OCI-LY3 (cell line): Measurements from ENCODE around the gene AGBL1.
"Not testable (repeated sequence)": the region's sequence is repeated elsewhere in the genome, so short reads cannot be mapped to it uniquely, and the experiment has no call there.

ENCODE experiments used
- H2AFZ ChIP-seq: fragments of 200-600, 300-600 bp; shearing (Covaris generic); 2 replicates; pipeline ENCODE4 v1.6.0; 2014; ENCODE audit warnings: antibody characterized with exemption, low read depth, low read length
- H3K27ac ChIP-seq: fragments of 200-600, 300-600 bp; sonication (generic); 2 replicates; pipeline ENCODE4 v1.5.1; 2014; ENCODE audit warnings: mild to moderate bottlenecking, low read length, moderate library complexity, mixed read lengths
- H3K27me3 ChIP-seq: fragments of 200-600, 300-600 bp; sonication (generic); 2 replicates; pipeline ENCODE4 v1.6.1; 2014; ENCODE audit warnings: low read depth, low read length, mixed read lengths
- H3K36me3 ChIP-seq: fragments of 200-600, 300-600 bp; sonication (generic); replicated peaks from 2 replicates; pipeline ENCODE3; 2014; ENCODE audit warnings: low read depth, low read length, mixed read lengths
- H3K4me1 ChIP-seq: fragments of 300-600, 200-600 bp; sonication (generic); 2 replicates; pipeline ENCODE4 v1.6.1; 2014; ENCODE audit warnings: low read length, mixed read lengths
- H3K4me2 ChIP-seq: fragments of 200-600, 300-600 bp; sonication (generic); 2 replicates; pipeline ENCODE4 v1.6.1; 2014; ENCODE audit warnings: low read length, mixed read lengths
- H3K4me3 ChIP-seq: fragments of 300-600, 200-600 bp; sonication (generic); 2 replicates; pipeline ENCODE4 v1.5.1; 2014; ENCODE audit warnings: antibody characterized with exemption, mild to moderate bottlenecking, low read length, moderate library complexity
- H3K79me2 ChIP-seq: fragments of 300-600, 200-600 bp; shearing (Covaris generic); 2 replicates; pipeline ENCODE4 v1.6.1; 2014; ENCODE audit warnings: mild to moderate bottlenecking, low read length, mixed read lengths
- H3K9ac ChIP-seq: fragments of 300-600, 200-600 bp; shearing (Covaris generic); 2 replicates; pipeline ENCODE4 v1.6.0; 2014; ENCODE audit warnings: mild to moderate bottlenecking, low read length, moderate library complexity
- H3K9me3 ChIP-seq: fragments of 200-600, 300-600 bp; shearing (Covaris generic); 2 replicates; pipeline ENCODE4 v1.6.1; 2014; ENCODE audit warnings: low read length, mixed read lengths; ENCODE audit not compliant: insufficient read depth
- H4K20me1 ChIP-seq: fragments of 200-600, 300-600 bp; sonication (generic); 2 replicates; pipeline ENCODE4 v1.6.1; 2016; ENCODE audit warnings: low read length, mixed read lengths; ENCODE audit not compliant: insufficient read depth
- EZH2phosphoT487 ChIP-seq: fragments of 200-600 bp; shearing (Covaris generic); IDR thresholded peaks from 2 replicates; pipeline ENCODE4 v1.6.1; 2018; ENCODE audit warnings: antibody characterized with exemption, mixed run types, low read depth
- TF ChIP-seq, protein P1 (sequence below): fragments of 200-600, 300-600 bp; sonication (generic); IDR thresholded peaks from 2 replicates; pipeline ENCODE4 v1.5.1; 2014; ENCODE audit warnings: antibody characterized with exemption, low read length, low read depth

AGBL1 gene

DNA sequence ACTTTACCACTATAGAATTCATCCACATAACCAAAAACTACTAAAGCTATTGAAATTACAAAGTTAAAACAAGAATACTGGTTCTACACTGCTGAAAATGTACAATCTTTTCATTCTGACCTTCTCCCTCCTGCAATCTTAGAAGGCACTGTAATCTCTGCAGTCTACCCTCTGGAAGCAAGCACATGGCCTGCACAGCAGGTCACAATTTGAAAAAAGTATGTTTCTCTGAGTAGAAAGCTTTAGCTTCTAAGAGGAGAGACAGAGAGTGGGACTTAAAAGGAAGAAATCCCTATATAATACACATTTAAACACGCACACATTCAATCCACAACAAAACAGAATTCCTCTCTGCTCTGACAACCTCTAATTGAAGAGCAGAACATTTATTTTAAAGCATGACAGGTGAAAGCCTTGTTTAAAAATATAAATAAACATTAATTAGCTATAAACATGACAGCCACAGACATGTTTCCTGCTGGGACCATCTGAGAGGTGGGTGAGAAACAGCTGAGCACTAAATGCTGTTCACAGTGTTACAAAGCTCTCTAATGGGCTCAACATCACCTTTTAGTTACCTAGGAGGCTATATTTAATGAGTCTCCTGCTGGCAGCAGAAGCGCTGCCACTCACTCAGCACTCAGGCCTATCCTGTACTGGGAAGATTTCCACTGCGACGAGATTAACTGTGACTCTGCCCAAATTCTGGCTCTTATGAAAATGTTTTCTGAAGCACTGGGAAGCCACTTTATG is 447.4 kb downstream of the AGBL1 start:
- H2AFZ ChIP-seq, result no peak overlapping the region
- no peak for TF ChIP-seq EZH2phosphoT487
- TF ChIP-seq, protein P1, sequence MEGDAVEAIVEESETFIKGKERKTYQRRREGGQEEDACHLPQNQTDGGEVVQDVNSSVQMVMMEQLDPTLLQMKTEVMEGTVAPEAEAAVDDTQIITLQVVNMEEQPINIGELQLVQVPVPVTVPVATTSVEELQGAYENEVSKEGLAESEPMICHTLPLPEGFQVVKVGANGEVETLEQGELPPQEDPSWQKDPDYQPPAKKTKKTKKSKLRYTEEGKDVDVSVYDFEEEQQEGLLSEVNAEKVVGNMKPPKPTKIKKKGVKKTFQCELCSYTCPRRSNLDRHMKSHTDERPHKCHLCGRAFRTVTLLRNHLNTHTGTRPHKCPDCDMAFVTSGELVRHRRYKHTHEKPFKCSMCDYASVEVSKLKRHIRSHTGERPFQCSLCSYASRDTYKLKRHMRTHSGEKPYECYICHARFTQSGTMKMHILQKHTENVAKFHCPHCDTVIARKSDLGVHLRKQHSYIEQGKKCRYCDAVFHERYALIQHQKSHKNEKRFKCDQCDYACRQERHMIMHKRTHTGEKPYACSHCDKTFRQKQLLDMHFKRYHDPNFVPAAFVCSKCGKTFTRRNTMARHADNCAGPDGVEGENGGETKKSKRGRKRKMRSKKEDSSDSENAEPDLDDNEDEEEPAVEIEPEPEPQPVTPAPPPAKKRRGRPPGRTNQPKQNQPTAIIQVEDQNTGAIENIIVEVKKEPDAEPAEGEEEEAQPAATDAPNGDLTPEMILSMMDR, result no peak
- H3K4me3 ChIP-seq, result no peak overlapping the region
- no peaks in the 10 kb centered on the region for H3K36me3 ChIP-seq
- no peak overlapping the region for H3K9ac ChIP-seq
- no peaks in the 10 kb centered on the region for H3K4me1 ChIP-seq
- no peaks in the 10 kb centered on the region for H3K79me2 ChIP-seq
- H3K27ac ChIP-seq, result no peak overlapping the region
- no peaks in the 10 kb centered on the region for H3K27me3 ChIP-seq
- no peak overlapping the region for H3K4me2 ChIP-seq
- no peaks in the 10 kb centered on the region for H4K20me1 ChIP-seq
- no peaks in the 10 kb centered on the region for H3K9me3 ChIP-seq

DNA sequence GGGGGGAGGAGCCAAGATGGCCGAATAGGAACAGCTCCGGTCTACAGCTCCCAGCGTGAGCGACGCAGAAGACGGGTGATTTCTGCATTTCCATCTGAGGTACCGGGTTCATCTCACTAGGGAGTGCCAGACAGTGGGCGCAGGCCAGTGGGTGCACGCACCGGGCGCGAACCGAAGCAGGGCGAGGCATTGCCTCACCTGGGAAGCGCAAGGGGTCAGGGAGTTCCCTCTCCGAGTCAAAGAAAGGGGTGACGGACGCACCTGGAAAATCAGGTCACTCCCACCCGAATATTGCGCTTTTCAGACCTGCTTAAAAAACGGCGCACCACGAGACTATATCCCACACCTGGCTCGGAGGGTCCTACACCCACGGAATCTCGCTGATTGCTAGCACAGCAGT is 448.4 kb downstream of the AGBL1 start:
- not testable (repeated sequence) for H3K4me1 ChIP-seq, H3K4me3 ChIP-seq, H3K36me3 ChIP-seq, H3K27ac ChIP-seq, H4K20me1 ChIP-seq, H3K9ac ChIP-seq, H3K4me2 ChIP-seq, H3K27me3 ChIP-seq, H3K79me2 ChIP-seq, H2AFZ ChIP-seq, H3K9me3 ChIP-seq

DNA sequence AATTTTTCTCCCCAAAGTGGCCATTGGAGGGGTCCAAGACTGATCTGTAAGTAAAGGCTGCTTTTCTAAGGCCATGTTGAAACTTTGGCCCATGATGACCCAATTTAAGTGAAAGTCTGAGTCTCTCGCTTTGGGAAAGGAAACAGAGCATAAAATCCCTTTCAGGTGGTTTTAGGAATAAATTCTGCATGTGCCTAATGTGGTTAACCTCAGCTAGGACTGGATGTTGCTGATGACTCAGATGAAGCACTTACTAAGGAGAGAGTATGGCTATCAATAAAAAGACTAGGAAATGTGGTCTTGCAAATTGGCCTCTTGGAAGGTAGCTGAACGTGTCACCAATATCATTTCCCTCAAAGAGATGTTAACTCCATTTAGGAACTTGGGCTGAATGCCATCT is 458.5 kb downstream of the AGBL1 start:
- Histone ChIP-seq H3K79me2 (no peaks in the 10 kb centered on the region), H3K4me3 (no peak overlapping the region), H4K20me1 (no peaks in the 10 kb centered on the region), H3K9me3 (no peaks in the 10 kb centered on the region), H3K27me3 (no peaks in the 10 kb centered on the region), H3K27ac (no peak overlapping the region), H3K4me1 (no peaks in the 10 kb centered on the region), H3K4me2 (no peak overlapping the region), H3K36me3 (no peaks in the 10 kb centered on the region), H3K9ac (no peak overlapping the region), H2AFZ (no peak overlapping the region)
- no peak for TF ChIP-seq EZH2phosphoT487
- TF ChIP-seq, protein P1, result no peak

DNA sequence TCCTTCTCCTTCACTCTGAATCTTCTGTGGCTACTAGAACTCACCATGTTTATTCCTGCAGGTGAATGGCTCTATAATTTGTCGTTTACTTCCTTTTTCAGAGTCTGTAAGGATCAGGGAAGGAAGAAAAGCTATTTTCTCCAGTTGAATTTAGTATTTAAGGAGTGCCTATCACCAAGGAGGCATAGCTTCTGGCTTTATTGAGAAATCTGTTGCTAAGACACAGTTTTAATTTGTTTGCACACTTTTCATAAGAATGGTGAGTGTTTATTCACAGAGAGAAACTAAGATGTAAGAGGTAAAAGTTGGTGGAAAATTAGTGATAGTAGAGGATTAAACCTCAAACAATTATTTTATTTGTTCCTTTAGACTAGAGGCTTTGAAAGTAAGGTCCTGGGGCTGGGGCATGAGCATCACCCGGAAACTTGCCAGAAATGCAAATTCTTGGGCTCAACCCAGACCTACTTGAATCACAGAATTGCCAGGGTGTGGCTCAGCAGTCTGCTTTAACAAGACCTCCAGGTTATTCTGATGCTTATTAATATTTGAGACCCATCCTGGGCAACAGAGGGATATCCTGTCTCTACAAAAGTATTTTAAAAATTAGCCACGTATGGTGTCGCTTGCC is 461.3 kb downstream of the AGBL1 start:
- Histone ChIP-seq H3K79me2 (no peaks in the 10 kb centered on the region), H3K27ac (no peak overlapping the region), H3K27me3 (no peaks in the 10 kb centered on the region), H3K36me3 (no peaks in the 10 kb centered on the region), H2AFZ (no peak overlapping the region), H3K9me3 (no peaks in the 10 kb centered on the region), H3K4me3 (no peak overlapping the region), H3K4me2 (no peak overlapping the region), H3K4me1 (no peaks in the 10 kb centered on the region), H3K9ac (no peak overlapping the region), H4K20me1 (no peaks in the 10 kb centered on the region)
- TF ChIP-seq, protein P1, result no peak
- no peak for TF ChIP-seq EZH2phosphoT487
